SK-N-SH treated with all-trans-retinoic acid at 6 μM for 48 hours (cell line): ENCODE measurements around the gene CPTP.

Experiments
- CREB5 ChIP-seq: fragments of 250-450 bp; sonication (Bioruptor Pico); IDR thresholded peaks from 2 replicates; pipeline ENCODE4 v1.5.1; 2020; ENCODE audit warnings: low read depth, mild to moderate bottlenecking, moderate library complexity
- CSDC2 ChIP-seq: fragments of 250-450 bp; sonication (Bioruptor Pico); IDR thresholded peaks from 2 replicates; pipeline ENCODE4 v1.5.0; 2020; ENCODE audit warnings: mild to moderate bottlenecking, moderate library complexity
- CSRNP3 ChIP-seq: fragments of 250-450 bp; sonication (Bioruptor Pico); IDR thresholded peaks from 2 replicates; pipeline ENCODE4 v1.5.1; 2021; ENCODE audit warnings: mild to moderate bottlenecking, moderate library complexity
- GLIS3 ChIP-seq: fragments of 250-450 bp; sonication (Bioruptor Pico); IDR thresholded peaks from 2 replicates; pipeline ENCODE4 v1.5.0; 2020; ENCODE audit warnings: mild to moderate bottlenecking, moderate library complexity
- OSR1 ChIP-seq: fragments of 250-450 bp; sonication (Bioruptor Pico); IDR thresholded peaks from 2 replicates; pipeline ENCODE4 v1.8.0; 2022; ENCODE audit warnings: moderate library complexity, mild to moderate bottlenecking, inconsistent platforms
- PATZ1 ChIP-seq: fragments of 250-450 bp; sonication (Bioruptor Pico); IDR thresholded peaks from 2 replicates; pipeline ENCODE4 v1.8.0; 2020; ENCODE audit warnings: mild to moderate bottlenecking, moderate library complexity, borderline replicate concordance
- PPARA ChIP-seq: fragments of 250-450 bp; sonication (Bioruptor Pico); IDR thresholded peaks from 2 replicates; pipeline ENCODE4 v1.5.0; 2020; ENCODE audit warnings: mild to moderate bottlenecking, borderline replicate concordance
- RARB ChIP-seq: fragments of 250-450 bp; sonication (Bioruptor Pico); IDR thresholded peaks from 2 replicates; pipeline ENCODE4 v1.8.0; 2021; ENCODE audit warnings: mild to moderate bottlenecking, moderate library complexity
- SNAI2 ChIP-seq: fragments of 250-450 bp; sonication (Bioruptor Pico); IDR thresholded peaks from 2 replicates; pipeline ENCODE4 v1.5.0; 2020; ENCODE audit warnings: mild to moderate bottlenecking, moderate library complexity
- TCF4 ChIP-seq: fragments of 250-450 bp; sonication (Bioruptor Pico); IDR thresholded peaks from 2 replicates; pipeline ENCODE4 v1.8.0; 2021; ENCODE audit warnings: mild to moderate bottlenecking, moderate library complexity, borderline replicate concordance
- TOX ChIP-seq: fragments of 250-450 bp; sonication (Bioruptor Pico); IDR thresholded peaks from 2 replicates; pipeline ENCODE4 v1.8.0; 2021; ENCODE audit warnings: mild to moderate bottlenecking, moderate library complexity, borderline replicate concordance
- ZC3H10 ChIP-seq: fragments of 250-450 bp; sonication (Bioruptor Pico); IDR thresholded peaks from 2 replicates; pipeline ENCODE4 v1.5.1; 2021; ENCODE audit warnings: mild to moderate bottlenecking, moderate library complexity
- ZNF70 ChIP-seq: fragments of 450-650 bp; formaldehyde crosslinking; IDR thresholded peaks from 2 replicates; pipeline ENCODE4 v1.5.0; 2020; ENCODE audit warnings: mild to moderate bottlenecking, moderate library complexity

GRCh38 chr1:1359664-1360468 is 35.3 kb downstream of the CPTP start:
- TF ChIP-seq GLIS3: no peak
- no peak for TF ChIP-seq CSRNP3 (CRISPR knock-in tag)
- TF ChIP-seq PPARA: no peak
- no peak for TF ChIP-seq OSR1 (CRISPR knock-in tag)
- no peak for TF ChIP-seq TOX (CRISPR knock-in tag)
- TF ChIP-seq PATZ1: no peak
- no peak for TF ChIP-seq SNAI2
- no peak for TF ChIP-seq ZC3H10 (CRISPR knock-in tag)
- TF ChIP-seq TCF4 (CRISPR knock-in tag): peak; percentile 75; the same call in 1 of the 2 replicates
- no peak for TF ChIP-seq CSDC2 (CRISPR knock-in tag)
- TF ChIP-seq CREB5 (CRISPR knock-in tag): no peak
- no peak for TF ChIP-seq RARB (CRISPR knock-in tag)
- TF ChIP-seq ZNF70 (CRISPR knock-in tag): 0 out of 2 replicates have a peak, but pooled peaks have one; percentile 6
